ENCODE results near the gene ARFGAP3.

ARFGAP3 gene

DNA sequence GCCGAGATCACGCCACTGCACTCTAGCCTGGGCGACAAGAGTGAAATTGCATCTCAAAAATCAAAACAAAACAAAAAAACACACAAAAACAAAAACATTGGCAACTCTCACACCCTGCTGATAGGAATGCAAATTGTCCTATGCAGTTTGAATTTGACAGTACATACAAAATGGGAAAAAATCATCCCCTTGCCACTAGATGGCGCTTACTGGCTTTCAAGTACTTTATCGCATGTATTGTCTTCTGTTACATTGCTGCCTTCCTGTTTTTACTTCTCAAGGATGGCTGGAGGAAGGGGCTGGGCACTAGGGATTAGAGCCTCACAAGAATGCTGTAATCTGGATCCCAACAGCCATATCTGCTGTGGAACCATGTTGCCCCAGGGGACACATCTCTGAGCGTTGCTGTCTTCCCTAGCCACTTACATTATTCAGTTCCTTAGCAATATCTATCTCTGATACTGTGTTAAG lies 77.0 kb downstream of the ARFGAP3 start:
- TF ChIP-seq CTCF (conservative IDR thresholded peaks at IDR 0.05; ENCODE audit: low read depth), result peak; percentile 81
- peak; percentile 42 for DNase-seq (ENCODE audit: low spot score)
- peak overlapping the region; percentile 28; the same call in 1 of the 2 replicates for H3K27ac ChIP-seq
- POLR2A ChIA-PET (ENCODE audit: low non-redundant PET), result no interaction called here
- CTCF ChIA-PET, result interaction anchor here (0.6 to 1.1 kb wide), 3 partner anchors 310 to 314 kb away, joined by 3 read pairs; no protein-coding TSS in a partner anchor

DNA sequence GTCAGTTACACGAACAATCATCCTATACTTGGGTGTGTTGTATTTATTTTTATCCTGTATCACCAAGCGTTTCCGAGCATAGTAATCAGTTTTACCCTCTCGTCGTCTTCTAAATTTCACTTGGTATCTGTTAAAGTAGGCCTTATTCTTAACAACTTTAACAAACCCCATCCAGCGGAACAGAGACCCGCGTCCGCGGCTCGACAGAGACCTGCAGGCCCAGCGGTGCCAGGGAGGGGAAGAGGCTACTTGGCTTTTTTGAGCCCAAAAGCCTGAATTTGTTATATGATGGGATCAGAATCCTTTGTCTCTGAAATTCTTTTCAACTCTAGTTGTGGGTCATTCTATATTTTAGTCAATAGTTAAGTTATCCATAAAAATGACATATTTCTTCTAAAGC lies 79.9 kb downstream of the ARFGAP3 start:
- CTCF ChIA-PET, result no interaction called here
- TF ChIP-seq CTCF (conservative IDR thresholded peaks at IDR 0.05; ENCODE audit: low read depth), result no peak
- H3K27ac ChIP-seq, result no peak overlapping the region
- no peak for DNase-seq (ENCODE audit: low spot score)
- POLR2A ChIA-PET (ENCODE audit: low non-redundant PET), result no interaction called here

GRCh38 chr22:42773167-42773566 lies 83.9 kb downstream of the ARFGAP3 start:
- CTCF ChIA-PET, result no interaction called here
- H3K27ac ChIP-seq, result 0 out of 2 replicates have a peak overlapping the region, but pooled peaks have one; percentile 19

DNA sequence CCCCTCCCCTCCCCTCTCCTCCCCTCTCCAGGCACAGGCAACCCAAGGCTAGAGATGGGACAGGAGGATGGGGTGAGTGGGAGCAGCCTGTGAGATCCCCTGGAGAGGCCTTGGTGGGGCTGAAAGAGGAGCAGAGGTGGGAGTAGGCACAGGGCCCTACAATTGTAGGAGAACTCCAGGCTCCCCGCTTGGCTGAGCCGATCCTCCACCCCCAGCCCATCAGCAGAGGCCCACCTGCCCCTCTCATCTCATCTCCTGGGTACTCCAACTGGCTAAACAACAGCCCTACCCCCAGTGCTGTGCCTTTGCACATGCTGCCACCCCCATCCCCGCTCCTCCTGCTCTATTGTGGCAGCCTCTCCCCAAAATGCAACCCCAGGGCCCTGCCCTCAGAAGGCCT lies 84.4 kb downstream of the ARFGAP3 start:
- TF ChIP-seq CTCF (conservative IDR thresholded peaks at IDR 0.05; ENCODE audit: low read depth), result no peak
- POLR2A ChIA-PET (ENCODE audit: low non-redundant PET), result no interaction called here
- CTCF ChIA-PET, result no interaction called here
- no peak for DNase-seq (ENCODE audit: low spot score)
- 0 out of 2 replicates have a peak overlapping the region, but pooled peaks have one; percentile 19 for H3K27ac ChIP-seq

More at GRCh38 chr22:42773167-42773566, 83.9 kb downstream of the ARFGAP3 start:
- DNase-seq (ENCODE audit: low spot score), result no peak
- POLR2A ChIA-PET (ENCODE audit: low non-redundant PET), result no interaction called here
- TF ChIP-seq CTCF (conservative IDR thresholded peaks at IDR 0.05; ENCODE audit: low read depth), result no peak

- DNase-seq (ENCODE audit: low spot score), result no peak
- peak overlapping the region; percentile 38 for H3K27ac ChIP-seq
- POLR2A ChIA-PET (ENCODE audit: low non-redundant PET), result no interaction called here
- no peak for TF ChIP-seq CTCF (conservative IDR thresholded peaks at IDR 0.05; ENCODE audit: low read depth)
- CTCF ChIA-PET, result interaction anchor here (0.7 kb wide), 1 partner anchor 10 kb away, joined by 3 read pairs; no protein-coding TSS in a partner anchor
Observed at GRCh38 chr22:42770941-42771647, 86.0 kb downstream of the ARFGAP3 start.

DNA sequence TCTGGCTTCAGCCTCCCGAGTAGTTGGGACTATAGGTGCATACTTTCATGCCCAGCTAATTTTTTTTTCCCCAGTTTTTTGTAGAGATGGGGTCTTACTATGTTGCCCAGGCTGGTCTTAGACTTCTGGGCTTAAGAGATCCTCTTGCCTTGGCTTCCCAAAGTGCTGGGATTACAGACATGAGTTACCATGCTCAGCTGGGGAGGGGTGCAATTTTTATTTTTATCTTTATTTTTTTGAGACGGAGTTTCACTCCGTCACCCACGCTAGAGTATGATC lies 86.7 kb downstream of the ARFGAP3 start:
- POLR2A ChIA-PET (ENCODE audit: low non-redundant PET), result no interaction called here
- no peak for DNase-seq (ENCODE audit: low spot score)
- peak overlapping the region; percentile 38 for H3K27ac ChIP-seq
- CTCF ChIA-PET, result interaction anchor here (0.7 kb wide), 1 partner anchor 9 kb away, joined by 3 read pairs; no protein-coding TSS in a partner anchor
- no peak for TF ChIP-seq CTCF (conservative IDR thresholded peaks at IDR 0.05; ENCODE audit: low read depth)

Measured in RWPE1 (cell line).